HG03135 (cell line): ENCODE data around the gene SLC16A13.
"Not testable (repeated sequence)": the region's sequence is repeated elsewhere in the genome, so short reads cannot be mapped to it uniquely, and the experiment has no call there.

Experiments used
- ATAC-seq: cut with Tn5 transposase; IDR thresholded peaks from one replicate; pipeline ENCODE4 v1.9.1; 2021; ENCODE audit warnings: mild to moderate bottlenecking, moderate library complexity; ENCODE audit not compliant: unreplicated experiment

Gene SLC16A13

DNA sequence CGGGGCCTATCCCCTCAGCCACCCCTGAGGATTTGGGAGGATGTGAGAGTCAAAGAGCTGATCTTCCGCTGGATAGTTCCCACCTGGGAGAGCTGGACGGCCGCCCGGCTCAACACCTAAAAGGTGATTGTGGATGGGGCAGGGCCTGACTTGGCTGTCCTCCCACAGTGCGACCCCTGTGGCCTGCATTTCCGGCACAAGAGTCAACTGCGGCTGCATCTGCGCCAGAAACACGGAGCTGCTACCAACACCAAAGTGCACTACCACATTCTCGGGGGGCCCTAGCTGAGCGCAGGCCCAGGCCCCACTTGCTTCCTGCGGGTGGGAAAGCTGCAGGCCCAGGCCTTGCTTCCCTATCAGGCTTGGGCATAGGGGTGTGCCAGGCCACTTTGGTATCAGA, 8.5 kb upstream of the SLC16A13 start:
- ATAC-seq, result no peak

DNA sequence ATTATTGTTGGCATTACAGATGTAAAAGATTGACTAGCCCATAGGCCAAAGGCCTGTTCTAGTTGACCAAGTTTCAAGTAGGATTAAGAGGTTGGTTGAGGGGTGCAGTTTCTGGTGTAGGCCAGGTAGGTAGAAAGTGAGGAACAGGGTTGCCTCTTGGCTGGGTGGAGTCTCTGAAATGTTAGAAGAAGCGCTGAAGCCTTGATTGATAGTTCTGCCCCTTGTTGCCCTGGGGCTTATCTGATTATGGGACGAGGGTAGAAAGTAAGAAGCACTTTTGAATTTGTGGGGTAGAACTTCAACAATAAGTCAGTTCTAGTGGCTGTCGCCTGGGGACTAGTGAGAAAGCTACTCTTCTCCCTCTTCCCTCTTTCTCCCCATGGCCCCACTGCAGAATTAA, 6.7 kb upstream of the SLC16A13 start:
- no peak for ATAC-seq

DNA sequence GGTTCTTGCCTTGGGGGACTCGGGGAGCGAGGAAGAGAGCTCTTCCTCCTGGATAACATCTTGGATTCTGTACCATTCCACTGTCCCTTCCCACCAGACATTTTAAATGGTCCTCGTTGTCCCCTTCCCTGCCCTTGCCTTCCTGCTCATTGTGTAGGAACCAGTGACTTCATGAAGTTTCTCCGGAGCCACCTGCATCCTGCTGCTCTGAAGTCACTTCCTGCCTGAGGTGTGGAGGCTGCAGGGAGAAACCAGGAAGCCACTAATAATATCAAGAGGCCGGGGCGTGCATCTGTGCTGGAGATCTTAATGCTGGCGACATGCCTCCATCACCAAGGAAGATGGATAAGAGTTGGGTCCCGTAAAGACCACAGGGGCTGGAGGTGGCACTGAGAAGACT, 6.2 kb upstream of the SLC16A13 start:
- ATAC-seq, result no peak

DNA sequence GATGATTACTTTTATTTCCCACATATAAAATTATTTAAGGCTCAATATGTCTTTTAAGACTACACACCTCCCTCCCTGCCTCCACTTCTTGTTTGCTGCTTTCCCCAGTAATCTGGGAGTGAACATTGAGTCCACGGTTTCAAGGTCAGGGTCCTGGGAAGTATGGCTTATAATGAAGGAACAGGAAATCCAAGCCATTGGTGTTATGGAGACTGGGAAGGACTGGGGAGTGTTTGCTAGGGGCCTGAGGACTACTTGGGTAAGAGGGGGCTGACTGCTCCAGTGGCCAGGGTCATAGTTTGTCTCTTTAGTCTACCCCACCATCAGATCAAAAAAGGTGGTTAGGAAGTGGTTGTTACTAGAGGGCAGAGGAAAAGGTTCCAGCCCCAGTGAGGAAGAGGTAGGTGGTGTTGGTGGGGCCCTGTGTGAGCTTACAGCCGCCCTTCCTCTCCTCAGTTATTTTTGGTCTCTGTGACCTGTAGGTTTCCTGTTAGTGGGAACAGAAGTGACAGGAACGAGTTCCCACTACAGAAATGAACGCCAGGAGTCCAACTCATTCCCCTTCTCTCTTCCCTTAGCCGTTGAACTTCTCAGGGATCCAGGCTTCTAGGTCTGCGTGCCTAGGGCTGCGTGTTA, 742 bp upstream of the SLC16A13 start:
- peak; percentile 19 for ATAC-seq

DNA sequence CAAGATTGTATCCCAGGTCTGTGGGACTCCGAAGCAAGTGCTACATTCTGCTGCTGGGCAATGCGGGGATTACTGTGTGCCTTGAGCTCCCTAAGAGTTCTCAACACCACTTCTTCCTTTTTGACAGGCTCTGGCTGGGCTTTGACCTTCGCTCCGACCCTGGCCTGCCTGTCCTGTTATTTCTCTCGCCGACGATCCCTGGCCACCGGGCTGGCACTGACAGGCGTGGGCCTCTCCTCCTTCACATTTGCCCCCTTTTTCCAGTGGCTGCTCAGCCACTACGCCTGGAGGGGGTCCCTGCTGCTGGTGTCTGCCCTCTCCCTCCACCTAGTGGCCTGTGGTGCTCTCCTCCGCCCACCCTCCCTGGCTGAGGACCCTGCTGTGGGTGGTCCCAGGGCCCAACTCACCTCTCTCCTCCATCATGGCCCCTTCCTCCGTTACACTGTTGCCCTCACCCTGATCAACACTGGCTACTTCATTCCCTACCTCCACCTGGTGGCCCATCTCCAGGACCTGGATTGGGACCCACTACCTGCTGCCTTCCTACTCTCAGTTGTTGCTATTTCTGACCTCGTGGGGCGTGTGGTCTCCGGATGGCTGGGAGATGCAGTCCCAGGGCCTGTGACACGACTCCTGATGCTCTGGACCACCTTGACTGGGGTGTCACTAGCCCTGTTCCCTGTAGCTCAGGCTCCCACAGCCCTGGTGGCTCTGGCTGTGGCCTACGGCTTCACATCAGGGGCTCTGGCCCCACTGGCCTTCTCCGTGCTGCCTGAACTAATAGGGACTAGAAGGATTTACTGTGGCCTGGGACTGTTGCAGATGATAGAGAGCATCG, 2.4 kb downstream of the SLC16A13 start:
- no peak for ATAC-seq

DNA sequence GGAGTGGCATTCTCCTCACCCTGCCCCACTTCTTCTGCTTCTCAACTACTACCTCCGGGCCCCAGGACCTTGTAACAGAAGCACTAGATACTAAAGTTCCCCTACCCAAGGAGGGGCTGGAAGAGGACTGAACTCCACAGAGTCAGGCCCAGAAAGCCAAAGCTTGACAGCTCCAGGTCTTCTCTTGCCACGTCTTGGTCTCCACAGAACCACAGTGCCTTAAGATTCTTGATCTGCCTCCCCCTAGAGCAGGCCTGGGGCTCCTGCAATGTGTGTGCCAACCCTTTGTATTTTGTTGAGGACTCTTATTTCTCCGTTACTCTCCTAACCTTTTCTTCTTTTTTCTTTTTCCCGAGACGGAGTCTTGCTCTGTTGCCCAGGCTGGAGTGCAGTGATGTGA, 4.0 kb downstream of the SLC16A13 start:
- no peak for ATAC-seq

DNA sequence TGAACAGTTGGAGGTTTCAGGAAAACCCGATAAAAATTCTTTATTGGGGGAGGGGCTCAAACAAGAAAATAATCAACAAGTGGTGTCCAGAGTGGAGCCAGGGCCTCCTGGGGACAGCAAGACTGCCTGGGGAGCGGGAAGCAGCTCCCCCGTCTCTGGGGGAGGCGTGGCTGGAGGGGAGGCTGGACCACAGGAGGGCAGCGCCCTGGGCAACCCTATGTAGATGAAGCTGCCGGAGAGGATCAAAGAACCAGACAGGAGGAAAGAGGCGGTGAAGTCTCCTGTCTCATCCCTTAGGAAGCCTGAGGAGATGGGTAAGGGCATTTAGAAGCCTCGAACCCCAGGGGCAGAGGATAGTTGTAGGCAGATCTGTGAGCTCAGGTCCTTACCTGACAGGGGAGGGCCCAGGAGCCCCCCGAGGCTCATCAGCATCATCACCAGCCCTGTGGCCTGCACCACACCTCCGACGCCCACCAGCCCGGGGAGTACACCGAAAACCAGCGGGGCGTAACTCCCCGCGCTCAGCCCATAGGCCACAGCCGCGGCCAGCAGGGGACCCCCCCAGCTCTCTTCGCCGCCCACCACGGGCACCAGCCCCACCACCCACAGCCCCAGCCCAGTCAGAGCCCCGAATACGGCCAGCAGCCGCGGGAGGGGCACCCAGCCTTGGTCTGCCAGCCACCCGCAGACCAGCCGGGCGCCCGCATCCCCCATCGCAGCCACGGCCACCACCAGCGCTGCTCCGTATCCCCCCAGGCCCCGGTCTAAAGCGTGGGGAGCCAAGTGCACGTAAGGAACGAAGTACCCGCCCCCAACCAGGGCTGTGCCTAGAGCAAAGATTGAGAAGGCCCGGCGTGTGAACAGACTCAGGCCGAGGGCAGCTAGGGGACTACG, 6.0 kb downstream of the SLC16A13 start:
- no peak for ATAC-seq

DNA sequence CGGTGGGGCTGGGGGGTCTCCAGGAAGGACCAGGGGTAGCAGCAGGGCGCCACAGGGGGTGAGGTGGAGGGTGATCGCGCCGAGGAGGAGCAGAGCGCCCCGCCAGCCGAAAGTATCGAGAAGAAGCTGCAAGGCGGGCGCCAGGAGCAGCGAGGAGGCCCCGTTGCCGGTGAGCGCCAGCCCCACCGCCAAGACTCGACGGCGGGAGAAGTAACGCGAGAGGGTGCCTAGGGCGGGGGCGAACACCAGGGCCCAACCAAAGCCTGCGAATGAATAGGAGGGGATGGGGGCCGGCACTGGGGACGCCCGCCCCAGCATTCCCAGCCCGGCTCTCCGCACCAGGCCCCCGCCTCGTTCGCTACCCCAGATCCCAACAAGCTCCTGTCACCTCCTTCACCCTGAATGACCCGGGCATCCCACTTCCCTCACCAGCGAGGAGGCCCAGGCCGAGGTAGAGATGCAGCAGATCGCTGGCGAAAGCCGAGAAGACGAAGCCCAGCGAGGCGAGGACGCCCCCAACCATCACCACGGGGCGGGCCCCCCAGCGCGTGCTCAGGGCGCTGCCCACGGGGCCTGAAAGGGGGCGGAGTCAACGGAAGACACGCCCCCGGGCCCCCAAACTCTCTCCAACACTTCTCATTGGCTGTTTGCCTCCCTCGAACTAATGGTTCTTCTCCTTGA, 6.8 kb downstream of the SLC16A13 start:
- ATAC-seq, result no peak

DNA sequence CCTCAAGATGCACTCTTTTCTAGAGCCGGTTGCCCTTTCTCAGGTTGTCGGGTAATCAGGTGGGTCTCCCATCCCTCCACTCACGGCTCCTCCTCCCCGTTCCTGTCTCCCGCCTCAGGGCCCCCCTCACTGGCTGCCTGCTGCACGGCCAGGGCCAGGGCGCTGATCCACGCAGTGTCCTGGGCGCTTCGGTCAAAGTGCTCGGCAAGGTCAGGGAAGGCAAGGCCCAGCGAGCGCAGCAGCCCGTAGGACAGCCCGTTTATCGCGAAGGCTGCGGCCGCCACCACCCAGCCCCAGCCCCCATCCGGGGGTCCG, 7.3 kb downstream of the SLC16A13 start:
- no peak for ATAC-seq

DNA sequence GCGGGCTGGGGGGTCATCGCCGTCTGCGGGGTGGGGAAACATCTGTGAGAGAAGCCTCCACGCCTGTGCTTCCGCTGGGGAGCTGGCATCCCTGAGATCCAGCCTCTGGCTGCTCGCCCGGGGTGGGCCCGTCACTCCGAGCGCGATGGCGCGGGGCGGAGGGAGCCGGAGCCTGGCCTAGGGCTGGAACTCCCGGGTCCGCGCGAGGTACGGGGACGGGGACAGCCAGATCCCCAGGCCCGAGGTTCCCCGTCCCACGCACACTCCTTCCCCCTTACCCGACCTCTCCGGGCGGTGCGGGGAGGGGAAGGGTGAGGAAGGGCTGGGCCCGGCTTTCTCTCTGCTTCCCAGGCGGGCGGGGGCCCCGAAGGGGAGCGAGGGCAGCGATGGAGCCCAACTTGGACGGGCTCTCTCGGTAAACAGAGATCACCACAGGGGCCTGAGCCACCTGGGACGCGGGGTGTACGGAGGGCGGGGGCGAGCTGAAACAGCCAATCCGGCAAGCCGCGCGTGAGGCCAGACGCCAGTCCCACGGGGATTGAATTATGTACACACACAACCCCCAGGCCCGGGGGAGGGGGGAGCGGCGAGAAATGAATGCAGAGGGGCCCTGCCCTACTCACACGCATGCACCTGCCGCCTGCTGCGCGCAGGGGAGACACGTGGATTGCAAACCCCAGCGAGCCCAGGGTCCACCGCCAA, 7.8 kb downstream of the SLC16A13 start, which contains the start of gene SLC16A11:
SLC16A11 (minus strand) TSS at position 596 of the 702 bp plus-strand sequence; CDS start at position 17, 579 bp downstream.
- no peak for ATAC-seq

DNA sequence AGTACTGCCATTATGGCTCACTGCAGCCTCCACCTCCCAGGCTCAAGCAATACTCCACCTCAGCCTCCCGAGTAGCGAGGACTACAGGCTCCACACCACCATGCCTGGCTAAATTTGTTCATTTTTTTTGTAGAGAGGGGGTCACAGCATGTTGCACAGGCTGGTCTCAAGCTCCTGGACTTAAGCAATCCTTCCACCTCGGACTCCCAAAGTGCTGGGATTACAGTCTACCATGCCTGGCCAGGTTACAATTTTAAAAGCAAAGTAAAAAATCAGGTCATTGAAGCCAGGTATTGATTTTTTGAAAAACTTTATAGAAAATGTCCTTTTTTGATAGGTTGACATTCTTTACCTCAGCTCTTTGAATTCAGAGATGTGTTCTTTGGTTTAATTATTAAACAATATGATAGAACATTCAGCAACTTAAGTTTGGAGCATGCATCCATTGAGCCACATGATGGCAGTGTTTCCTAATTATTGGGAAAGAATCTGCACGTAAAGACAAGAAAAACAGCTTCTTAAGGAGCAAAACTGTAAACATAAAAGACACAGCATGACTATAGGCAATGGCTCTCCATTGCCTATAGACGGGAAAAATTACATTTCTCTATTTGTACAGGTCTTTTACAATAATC, 9.8 kb downstream of the SLC16A13 start:
- no peak for ATAC-seq

DNA sequence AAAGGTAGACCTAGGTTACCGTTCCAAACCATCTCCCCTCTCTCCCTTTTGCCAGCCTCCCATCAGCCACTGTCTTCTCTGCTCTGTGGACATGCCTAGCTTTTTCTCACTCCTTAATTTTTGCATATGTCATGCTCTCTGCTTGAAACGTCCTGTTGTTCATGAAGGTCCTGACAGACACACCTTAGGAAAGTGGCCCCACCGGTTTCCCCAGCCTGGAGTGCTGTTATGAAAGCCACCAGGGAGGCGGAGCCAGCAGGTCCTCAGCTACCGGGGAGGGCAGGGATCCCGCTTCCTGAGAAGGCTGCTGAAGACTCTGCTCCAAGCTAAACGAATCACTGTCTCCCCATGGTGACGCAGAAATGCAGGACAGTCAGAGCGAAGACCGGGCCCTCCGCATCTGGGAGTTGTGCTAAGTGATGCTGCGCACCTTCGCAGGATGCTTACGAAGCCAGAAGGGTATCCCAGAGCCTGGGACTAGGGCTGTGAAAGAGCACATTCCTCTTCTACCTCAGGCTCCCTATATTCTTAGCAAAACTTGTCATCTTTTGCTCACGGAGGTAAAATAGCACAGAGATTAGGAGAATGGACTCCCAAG, 10.4 kb downstream of the SLC16A13 start:
- ATAC-seq, result no peak

DNA sequence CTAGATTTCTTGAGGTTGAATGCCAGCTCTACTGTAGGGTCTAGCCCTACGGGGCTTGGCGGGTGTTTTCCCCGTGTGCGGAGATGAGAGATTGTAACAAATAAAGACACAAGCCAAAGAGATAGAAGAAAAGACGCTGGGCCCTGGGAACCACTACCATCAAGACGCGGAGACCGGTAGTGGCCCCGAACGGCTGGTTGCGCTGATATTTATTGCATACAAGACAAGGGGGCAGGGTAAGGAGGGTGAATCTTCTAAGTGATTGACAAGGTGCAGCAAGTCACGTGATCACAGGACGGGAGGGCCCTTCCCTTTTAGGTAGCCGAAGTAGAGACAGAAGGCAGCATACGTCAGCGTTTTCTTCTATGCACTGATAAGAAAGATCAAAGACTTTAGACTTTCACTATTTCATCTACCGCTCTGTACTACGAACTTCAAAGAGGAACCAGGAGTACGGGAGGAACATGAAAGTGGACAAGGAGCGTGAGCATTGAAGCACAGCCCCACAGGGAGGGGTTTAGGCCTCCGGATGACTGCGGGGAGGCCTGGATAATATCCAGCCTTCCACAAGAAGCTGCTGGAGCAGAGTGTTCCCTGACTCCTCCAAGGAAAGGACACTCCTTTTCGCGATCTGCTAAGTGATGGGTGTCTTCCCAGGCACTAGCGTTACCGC, 11.0 kb downstream of the SLC16A13 start:
- not testable (repeated sequence) for ATAC-seq

DNA sequence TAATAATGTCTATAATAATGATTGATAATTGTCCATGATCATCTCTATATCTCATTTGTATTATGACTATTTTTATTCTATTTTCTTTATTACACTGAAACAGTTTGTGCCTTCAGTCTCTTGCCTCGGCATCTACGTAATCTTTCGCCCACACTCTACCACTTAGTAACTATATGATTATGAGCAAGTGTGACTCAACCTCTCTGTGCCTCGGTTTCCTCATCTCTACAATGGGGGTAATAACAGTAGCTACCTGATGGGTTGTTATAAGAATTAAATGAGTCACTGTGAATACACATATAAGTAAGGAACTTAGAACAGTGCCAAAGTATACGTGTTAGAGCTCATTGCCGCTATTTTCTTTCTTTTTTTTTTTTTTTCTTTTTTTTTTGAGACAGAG, 11.8 kb downstream of the SLC16A13 start:
- ATAC-seq, result no peak

DNA sequence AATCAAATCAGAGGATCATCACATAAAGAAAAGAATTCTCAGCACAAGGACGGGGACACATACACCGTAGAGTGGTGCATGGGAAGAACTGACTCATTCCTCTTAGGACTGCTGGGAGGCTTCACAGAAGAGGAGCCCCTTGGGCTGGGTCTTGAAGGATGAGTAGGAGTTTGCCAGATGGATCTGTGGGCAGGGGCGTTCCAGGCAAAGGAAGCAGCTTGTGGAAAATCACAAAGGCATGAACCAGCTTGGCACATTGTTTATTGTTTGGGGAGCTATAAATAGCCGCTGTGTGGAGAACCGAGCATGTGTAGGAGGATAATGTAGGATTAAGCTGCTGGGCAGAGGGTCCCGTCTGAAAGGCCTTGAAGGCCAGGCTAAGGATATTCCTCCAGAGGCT, 13.2 kb downstream of the SLC16A13 start:
- no peak for ATAC-seq

DNA sequence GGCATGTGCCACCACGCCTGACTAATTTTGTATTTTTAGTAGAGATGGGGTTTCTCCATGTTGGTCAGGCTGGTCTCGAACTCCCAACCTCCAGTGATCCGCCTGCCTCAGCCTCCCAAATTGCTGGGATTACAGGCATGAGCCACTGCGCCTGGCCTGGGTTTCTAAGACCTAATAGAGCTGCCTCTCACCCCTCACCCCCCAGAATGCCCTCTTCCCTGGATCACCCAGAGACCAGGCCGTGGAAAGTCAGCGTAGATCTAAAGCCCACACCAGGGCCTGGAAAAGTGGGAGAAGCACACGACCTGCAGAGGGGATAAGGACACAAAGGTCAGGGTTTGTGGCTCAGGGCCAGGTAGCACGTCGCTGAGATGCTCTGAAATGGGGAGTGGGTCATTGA, 14.8 kb downstream of the SLC16A13 start:
- not testable (repeated sequence) for ATAC-seq

DNA sequence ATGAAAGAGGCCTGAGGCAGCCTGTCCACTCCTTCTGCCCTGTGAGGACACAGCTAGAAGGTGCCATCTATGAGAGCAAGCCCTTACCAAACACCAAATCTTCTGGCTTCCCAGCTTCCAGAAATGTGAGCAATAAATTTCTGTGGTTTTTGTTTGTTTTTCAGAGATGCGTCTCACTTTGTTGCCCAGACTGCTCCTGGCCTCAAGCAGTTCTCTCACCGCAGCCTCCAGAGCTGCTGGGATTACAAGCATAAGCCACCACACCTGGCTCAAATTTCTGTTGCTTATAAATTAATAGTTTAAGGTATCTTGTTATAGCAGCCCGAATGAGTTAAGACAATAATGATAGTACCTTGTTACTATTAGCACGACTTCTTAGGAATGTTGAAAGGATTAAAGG, 20.6 kb downstream of the SLC16A13 start:
- ATAC-seq, result no peak

DNA sequence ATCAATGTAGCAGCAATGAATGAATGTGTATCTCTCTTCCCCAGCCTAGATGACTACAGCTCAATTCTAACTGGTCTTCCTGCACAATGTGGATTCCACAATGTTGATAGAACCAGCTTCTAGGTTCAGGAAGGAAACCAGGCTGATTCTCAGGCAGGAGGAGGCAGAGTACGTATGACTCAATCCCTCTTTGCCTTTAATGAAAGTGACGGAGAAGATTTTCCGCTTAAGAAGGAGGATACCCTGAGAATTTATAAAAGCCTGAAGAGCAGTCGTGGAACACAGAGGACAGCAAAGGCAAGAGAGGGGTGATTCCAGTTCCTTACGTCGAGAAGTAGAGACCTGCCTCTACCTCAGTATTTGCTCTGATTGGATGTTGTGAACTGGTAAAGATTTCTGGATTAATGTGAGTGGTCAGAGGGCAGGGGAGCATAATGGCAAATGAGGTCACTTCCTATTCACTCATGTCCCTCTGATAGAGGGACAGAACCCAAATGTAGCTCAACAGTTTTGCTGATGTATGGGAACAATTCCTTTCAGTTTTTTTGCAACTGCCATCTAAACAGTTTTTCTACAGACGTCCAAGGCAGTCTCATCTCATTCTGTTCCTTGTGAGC, 23.1 kb downstream of the SLC16A13 start:
- no peak for ATAC-seq
